H4 (cell line): ENCODE data around the gene ABCC2. TPM values are rescaled to one million over a fixed set of nuclear protein-coding genes. Genes with fewer than 3 reads are reported as not detected.
"Not testable (repeated sequence)": the region's sequence is repeated elsewhere in the genome, so short reads cannot be mapped to it uniquely, and the experiment has no call there.

ENCODE experiments used
- DNase-seq: peaks from one replicate; pipeline ENCODE4 v3.0.0-alpha.2; 2015; ENCODE audit warnings: low spot score
- total RNA-seq: library from RNA; depleted of rRNA; stranded (reverse); fragments of >200 nt; shearing (Covaris generic); gene quantifications from 2 replicates; pipeline ENCODE4 v1.2.3, GENCODE V29; 2014; rRNA removed

The ABCC2 gene
- total RNA-seq = 2.1 and 4.0 TPM in 2 replicates

GRCh38 chr10:99782447-99783286 lies at the start of gene ABCC2:
ABCC2 (plus strand) TSS chr10:99782640; CDS start chr10:99782845, 205 bp downstream.
- DNase-seq = no peak

- no peak for DNase-seq
Observed at GRCh38 chr10:99733366-99733765, 49.1 kb upstream of the ABCC2 start.

GRCh38 chr10:99734111-99734510 lies 48.3 kb upstream of the ABCC2 start:
- not testable (repeated sequence) for DNase-seq

GRCh38 chr10:99740260-99740659 lies 42.2 kb upstream of the ABCC2 start:
- DNase-seq = no peak

- no peak for DNase-seq
Observed at GRCh38 chr10:99740933-99741559, 41.4 kb upstream of the ABCC2 start.

- DNase-seq = no peak
Observed at GRCh38 chr10:99742254-99742653, 40.2 kb upstream of the ABCC2 start.

GRCh38 chr10:99742701-99743100 lies 39.7 kb upstream of the ABCC2 start:
- no peak for DNase-seq

GRCh38 chr10:99743841-99744240 lies 38.6 kb upstream of the ABCC2 start:
- DNase-seq = no peak

GRCh38 chr10:99746166-99746565 lies 36.3 kb upstream of the ABCC2 start:
- DNase-seq = not testable (repeated sequence)

- no peak for DNase-seq
Observed at GRCh38 chr10:99748823-99749451, 33.5 kb upstream of the ABCC2 start.

GRCh38 chr10:99750641-99751040 lies 31.8 kb upstream of the ABCC2 start:
- no peak for DNase-seq

GRCh38 chr10:99754670-99755069 lies 27.8 kb upstream of the ABCC2 start:
- no peak for DNase-seq

- DNase-seq = no peak
Observed at GRCh38 chr10:99756159-99756558, 26.3 kb upstream of the ABCC2 start.

GRCh38 chr10:99758211-99758891 lies 24.1 kb upstream of the ABCC2 start:
- no peak for DNase-seq

GRCh38 chr10:99760321-99760720 lies 22.1 kb upstream of the ABCC2 start:
- no peak for DNase-seq

GRCh38 chr10:99761365-99761764 lies 21.1 kb upstream of the ABCC2 start:
- no peak for DNase-seq

GRCh38 chr10:99765672-99766301 lies 16.7 kb upstream of the ABCC2 start:
- no peak for DNase-seq

GRCh38 chr10:99766302-99766681 lies 16.1 kb upstream of the ABCC2 start:
- DNase-seq = no peak

- DNase-seq = no peak
Observed at GRCh38 chr10:99767901-99768300, 14.5 kb upstream of the ABCC2 start.

- no peak for DNase-seq
Observed at GRCh38 chr10:99768556-99768955, 13.9 kb upstream of the ABCC2 start.

GRCh38 chr10:99769706-99770105 lies 12.7 kb upstream of the ABCC2 start:
- DNase-seq = no peak
